ENCODE data around the gene SLC25A6. TPM values are rescaled to one million over a fixed set of nuclear protein-coding genes. Genes with fewer than 3 reads are reported as not detected.

Gene SLC25A6
- total and polyA plus RNA-seq, 9 of the 15 experiments (the other 6 are each of a cell fraction or from before 2014, with no cell fraction given): 24.6 to 330 (median 129) TPM

DNA sequence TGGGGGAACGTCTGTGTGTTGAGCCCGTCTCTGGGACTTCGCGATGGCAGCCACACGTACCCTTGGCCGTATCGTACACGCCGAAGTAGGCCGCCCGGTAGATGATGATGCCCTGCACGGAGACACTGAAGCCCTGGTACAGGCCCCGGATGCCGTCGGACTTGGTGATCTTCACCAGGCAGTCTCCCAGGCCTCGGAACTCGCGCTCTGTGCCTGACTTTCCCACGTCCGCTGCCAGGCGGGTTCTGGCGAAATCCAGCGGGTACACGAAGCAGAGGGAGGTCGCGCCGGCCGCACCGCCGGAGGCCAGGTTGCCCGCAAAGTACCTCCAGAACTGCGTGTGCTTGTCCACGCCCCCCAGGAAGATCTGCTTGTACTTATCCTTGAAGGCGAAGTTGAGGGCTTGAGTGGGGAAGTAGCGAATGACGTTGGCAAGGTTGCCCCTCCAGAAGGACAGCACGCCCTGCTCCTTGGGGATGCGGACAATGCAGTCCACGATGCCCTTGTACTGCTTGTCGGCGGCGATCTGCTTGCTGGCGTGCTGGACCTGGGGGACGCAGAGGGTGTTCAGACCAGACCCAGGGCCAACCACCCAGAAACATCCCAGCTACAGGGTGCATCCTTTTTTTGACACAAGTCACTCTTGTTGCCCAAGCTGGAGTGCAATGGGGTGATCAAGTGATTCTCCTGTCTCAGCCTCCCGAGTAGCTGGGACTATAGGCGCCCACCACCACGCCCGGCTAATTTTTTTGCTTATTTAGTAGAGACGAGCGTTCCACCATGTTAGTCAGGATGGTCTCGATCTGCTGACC is 2.5 kb downstream of the SLC25A6 start:
- intact Hi-C loops (cut with micrococcal nuclease) (no loop called here), in situ Hi-C loops (cut with MboI) (no loop called here)
- FAIRE-seq: no peak
- Histone ChIP-seq H2AFZ (ENCODE audit: low read depth, low read length) (no peak overlapping the region), H3K4me2 (ENCODE audit: insufficient read depth, low read length) (no peak overlapping the region), H3K4me1 (replicated peaks in 1 of 2; ENCODE audit: control insufficient read depth in 2 of 2, insufficient read depth in 2 of 2, low read length in 2 of 2) (peaks cover 0 to 66% of the 10 kb centered on the region in 2 experiments; a peak in 4 of 5 replicates), H3K4me3 (no peak overlapping the region), H4K20me1 (replicated peaks; ENCODE audit: control insufficient read depth, insufficient read depth, low read length) (peaks cover 40% of the 10 kb centered on the region), H3K79me2 (ENCODE audit: control insufficient read depth, insufficient read depth, low read length) (peaks cover 62% of the 10 kb centered on the region), H3K9me3 (replicated peaks; ENCODE audit: control insufficient read depth, insufficient read depth, low read depth, low read length) (no peaks in the 10 kb centered on the region), H3K27me3 (ENCODE audit: control insufficient read depth in 2 of 2, insufficient read depth in 2 of 2, low read length in 2 of 2) (no peaks in the 10 kb centered on the region), H3K27ac (ENCODE audit: extremely low read depth, low read depth, low read length) (no peak overlapping the region), H3K36me3 (ENCODE audit: control insufficient read depth, insufficient read depth, low read length) (peaks cover 70% of the 10 kb centered on the region), H3K9me1 (ENCODE audit: control insufficient read depth, insufficient read depth, low read length) (peaks cover 8% of the 10 kb centered on the region), H3K9ac (ENCODE audit: insufficient read depth in 1 of 2, low read depth in 2 of 2, low read length in 2 of 2) (peak overlapping the region in 1 of 2 experiments; percentile 68; a peak in 2 of 4 replicates)
- ChIA-PET POLR2A (no interaction called here), CTCF (ENCODE audit: low intra/inter-chr PET ratio) (no interaction called here)
- WGBS (ENCODE audit: insufficient coverage, low coverage, missing lambda C conversion rate): 95% methylated on average over 11 of the region's 51 CpGs
- peak; percentile 79 for TF ChIP-seq RBFOX2 (IDR thresholded peaks at IDR 0.05; ENCODE audit: low read depth, low read length)
- TF ChIP-seq POLR2G (IDR thresholded peaks at IDR 0.05; ENCODE audit: low read depth, low read length): peak; percentile 71
- no peak for TF ChIP-seq ZBTB1 (CRISPR knock-in tag; IDR thresholded peaks at IDR 0.05; ENCODE audit: borderline replicate concordance, low read depth)
- no peak for ATAC-seq
- no peak for DNase-seq (ENCODE audit: extremely low read depth in 1 of 4, low spot score in 3 of 4)
- BruUV-seq (replicated peaks): no TSS peak

- Histone ChIP-seq H3K79me2 (ENCODE audit: control insufficient read depth, insufficient read depth, low read length) (peaks cover 56% of the 10 kb centered on the region), H3K27ac (ENCODE audit: extremely low read depth, low read depth, low read length) (no peak overlapping the region), H3K27me3 (ENCODE audit: control insufficient read depth in 2 of 2, insufficient read depth in 2 of 2, low read length in 2 of 2) (no peaks in the 10 kb centered on the region), H3K4me1 (replicated peaks in 1 of 2; ENCODE audit: control insufficient read depth in 2 of 2, insufficient read depth in 2 of 2, low read length in 2 of 2) (peaks cover 0 to 58% of the 10 kb centered on the region in 2 experiments; a peak in 4 of 5 replicates), H3K4me2 (ENCODE audit: insufficient read depth, low read length) (no peak overlapping the region), H3K36me3 (ENCODE audit: control insufficient read depth, insufficient read depth, low read length) (peaks cover 70% of the 10 kb centered on the region), H3K4me3 (no peak overlapping the region), H4K20me1 (replicated peaks; ENCODE audit: control insufficient read depth, insufficient read depth, low read length) (peaks cover 44% of the 10 kb centered on the region), H3K9ac (ENCODE audit: insufficient read depth in 1 of 2, low read depth in 2 of 2, low read length in 2 of 2) (no peak overlapping the region), H2AFZ (ENCODE audit: low read depth, low read length) (no peak overlapping the region), H3K9me1 (ENCODE audit: control insufficient read depth, insufficient read depth, low read length) (peaks cover 8% of the 10 kb centered on the region), H3K9me3 (replicated peaks; ENCODE audit: control insufficient read depth, insufficient read depth, low read depth, low read length) (no peaks in the 10 kb centered on the region)
- no peak for ATAC-seq
- in situ Hi-C loops (cut with MboI): no loop called here
- DNase-seq (ENCODE audit: extremely low read depth in 1 of 4, low spot score in 3 of 4): no peak
- TF ChIP-seq PCBP2 (IDR thresholded peaks at IDR 0.05; ENCODE audit: low read depth, low read length, poor library complexity, severe bottlenecking): no peak
- TF ChIP-seq ZC3H4 (CRISPR knock-in tag; IDR thresholded peaks at IDR 0.05; ENCODE audit: borderline replicate concordance): no peak
- TF ChIP-seq E2F6 (IDR thresholded peaks at IDR 0.05; ENCODE audit: borderline replicate concordance in 1 of 2, extremely low read depth in 1 of 2, insufficient read depth in 1 of 2, insufficient read length in 1 of 2, low read depth in 1 of 2, low read length in 1 of 2, poor library complexity in 1 of 2, severe bottlenecking in 1 of 2): no peak
- TF ChIP-seq RCOR1 (IDR thresholded peaks at IDR 0.05; ENCODE audit: borderline replicate concordance in 1 of 2, low read depth in 2 of 2, low read length in 2 of 2): no peak
- no peak for TF ChIP-seq ZNF561 (CRISPR knock-in tag; conservative IDR thresholded peaks at IDR 0.05)
- no peak for TF ChIP-seq ADNP (tag; IDR thresholded peaks at IDR 0.05)
- BruUV-seq (replicated peaks): no TSS peak
- ChIA-PET POLR2A (no interaction called here), CTCF (ENCODE audit: low intra/inter-chr PET ratio) (no interaction called here)
- intact Hi-C loops (cut with micrococcal nuclease): no loop called here
- WGBS (ENCODE audit: insufficient coverage, low coverage, missing lambda C conversion rate): 93% methylated on average over 4 of the region's 4 CpGs
- FAIRE-seq: no peak
These were observed 3.3 kb downstream of the SLC25A6 start for GRCh38 chrX:1388651-1389050.

Measured in K562 (cell line).